WTC11 (cell line): ENCODE data around the gene TMEM187. TPM values are rescaled to one million over a fixed set of nuclear protein-coding genes. Genes with fewer than 3 reads are reported as not detected.

ENCODE experiments used
- ATAC-seq: fragments of 200-7000 bp; cut with Tn5 transposase; 2 replicates; pipeline ENCODE4 v1.10.0; 2021; ENCODE audit warnings: mild to moderate bottlenecking, moderate library complexity
- CTCF ChIA-PET: fragments of 300-600 bp; sonication (Branson Sonifier 250); formaldehyde crosslinking; loops from one replicate; lab custom pipeline; 2021; ENCODE audit warnings: antibody characterized with exemption; lab: Charles Lee
- POLR2A ChIA-PET: fragments of 350-600 bp; sonication (Branson Sonifier 250); formaldehyde crosslinking; loops from one replicate; lab custom pipeline; 2021; ENCODE audit warnings: antibody characterized with exemption; lab: Charles Lee
- DNase-seq: peaks from one replicate; pipeline ENCODE4 v3.0.0; 2021; ENCODE audit warnings: low spot score
- H3K27ac Mint-ChIP-seq: 2 replicates; pipeline ENCODE4 v1.8.0; 2021; ENCODE audit warnings: mixed read lengths
- H3K27me3 Mint-ChIP-seq: 2 replicates; pipeline ENCODE4 v1.8.0; 2021; ENCODE audit warnings: low read depth, mild to moderate bottlenecking, moderate library complexity, mixed read lengths
- H3K36me3 Mint-ChIP-seq: 2 replicates; pipeline ENCODE4 v1.8.0; 2021; ENCODE audit warnings: mixed read lengths
- H3K4me1 Mint-ChIP-seq: 2 replicates; pipeline ENCODE4 v1.8.0; 2022; ENCODE audit warnings: mixed read lengths
- H3K4me3 Mint-ChIP-seq: 2 replicates; pipeline ENCODE4 v1.8.0; 2021; ENCODE audit warnings: mild to moderate bottlenecking, moderate library complexity, mixed read lengths
- H3K9me3 Mint-ChIP-seq: 2 replicates; pipeline ENCODE4 v1.8.0; 2021; ENCODE audit warnings: mixed read lengths
- CREB1 ChIP-seq: sonication (generic); formaldehyde crosslinking; IDR thresholded peaks from 2 replicates; pipeline ENCODE4 v1.8.0; 2023; ENCODE audit warnings: mild to moderate bottlenecking, missing genetic modification reagents
- ETV6 ChIP-seq: sonication (generic); formaldehyde crosslinking; IDR thresholded peaks from 2 replicates; pipeline ENCODE4 v1.8.1; 2022; ENCODE audit warnings: mild to moderate bottlenecking, missing genetic modification reagents
- FOXK1 ChIP-seq: sonication (generic); formaldehyde crosslinking; IDR thresholded peaks from 2 replicates; pipeline ENCODE4 v1.8.0; 2022; ENCODE audit warnings: mild to moderate bottlenecking, moderate library complexity, missing genetic modification reagents
- NFATC4 ChIP-seq: fragments of 250-450 bp; sonication (Bioruptor Pico); IDR thresholded peaks from 2 replicates; pipeline ENCODE4 v1.9.0; 2021; ENCODE audit warnings: mild to moderate bottlenecking
- NFYB ChIP-seq: sonication (generic); formaldehyde crosslinking; conservative IDR thresholded peaks from 2 replicates; pipeline ENCODE4 v1.8.0; 2022; ENCODE audit warnings: low read depth, missing genetic modification reagents
- PRRX2 ChIP-seq: fragments of 250-450 bp; sonication (Bioruptor Pico); IDR thresholded peaks from 2 replicates; pipeline ENCODE4 v1.8.0; 2021; ENCODE audit warnings: mild to moderate bottlenecking
- SMAD3 ChIP-seq: sonication (generic); formaldehyde crosslinking; IDR thresholded peaks from 2 replicates; pipeline ENCODE4 v1.8.0; 2022; ENCODE audit warnings: missing genetic modification reagents, mild to moderate bottlenecking, borderline replicate concordance
- SP1 ChIP-seq: sonication (generic); formaldehyde crosslinking; conservative IDR thresholded peaks from 2 replicates; pipeline ENCODE4 v1.8.1; 2022; ENCODE audit warnings: missing genetic modification reagents
- TCF7 ChIP-seq: sonication (generic); formaldehyde crosslinking; IDR thresholded peaks from 2 replicates; pipeline ENCODE4 v1.8.0; 2022; ENCODE audit warnings: mild to moderate bottlenecking, low read depth, missing genetic modification reagents, moderate library complexity
- TEAD4 ChIP-seq: sonication (generic); formaldehyde crosslinking; IDR thresholded peaks from 2 replicates; pipeline ENCODE4 v1.8.0; 2022; ENCODE audit warnings: mild to moderate bottlenecking, missing genetic modification reagents
- ZBTB21 ChIP-seq: sonication (generic); formaldehyde crosslinking; IDR thresholded peaks from 2 replicates; pipeline ENCODE4 v1.8.1; 2023; ENCODE audit warnings: mild to moderate bottlenecking, missing genetic modification reagents, borderline replicate concordance
- ZNF317 ChIP-seq: sonication (generic); formaldehyde crosslinking; IDR thresholded peaks from 2 replicates; pipeline ENCODE4 v1.8.1; 2023; ENCODE audit warnings: low read depth, mild to moderate bottlenecking, moderate library complexity, missing genetic modification reagents, borderline replicate concordance
- ZNF512 ChIP-seq: sonication (generic); formaldehyde crosslinking; IDR thresholded peaks from 2 replicates; pipeline ENCODE4 v1.8.1; 2022; ENCODE audit warnings: missing genetic modification reagents, borderline replicate concordance
- ZNF671 ChIP-seq: fragments of 250-450 bp; sonication (Bioruptor Pico); IDR thresholded peaks from 2 replicates; pipeline ENCODE4 v1.8.0; 2021; ENCODE audit warnings: mild to moderate bottlenecking
- total RNA-seq: library from RNA; stranded (reverse); gene quantifications from 3 replicates; pipeline ENCODE4 v1.2.3, GENCODE V29; 2021
- TF ChIP-seq, protein P1 (sequence below): sonication (generic); formaldehyde crosslinking; IDR thresholded peaks from 2 replicates; pipeline ENCODE4 v1.8.0; 2022; ENCODE audit warnings: missing genetic modification reagents
- TF ChIP-seq, protein P2 (sequence below): fragments of 250-450 bp; sonication (Bioruptor Pico); IDR thresholded peaks from 2 replicates; pipeline ENCODE4 v2.1.2; 2022; ENCODE audit warnings: mild to moderate bottlenecking, moderate library complexity
- TF ChIP-seq, protein P3 (sequence below): sonication (generic); formaldehyde crosslinking; IDR thresholded peaks from 2 replicates; pipeline ENCODE4 v1.8.0; 2022; ENCODE audit warnings: mild to moderate bottlenecking, missing genetic modification reagents

The TMEM187 gene
- total RNA-seq, 1 experiment from 2014 or later: 8.4 TPM

GRCh38 chrX:154011376-154012335 lies 39.1 kb downstream of the TMEM187 start:
- Mint-ChIP-seq H3K4me1 (peaks cover 12% of the 10 kb centered on the region), H3K4me3 (no peak overlapping the region), H3K9me3 (no peaks in the 10 kb centered on the region), H3K27me3 (no peaks in the 10 kb centered on the region), H3K36me3 (peaks cover 5% of the 10 kb centered on the region), H3K27ac (no peak overlapping the region)
- TF ChIP-seq PRRX2 (CRISPR knock-in tag): no peak
- TF ChIP-seq ZNF671 (CRISPR knock-in tag): no peak
- no peak for TF ChIP-seq ZNF317 (CRISPR knock-in tag)
- no peak for TF ChIP-seq NFATC4
- TF ChIP-seq TCF7: no peak
- TF ChIP-seq TEAD4: no peak
- no peak for TF ChIP-seq ETV6 (CRISPR knock-in tag)
- TF ChIP-seq NFYB (CRISPR knock-in tag): no peak
- no peak for TF ChIP-seq FOXK1 (CRISPR knock-in tag)
- DNase-seq (no peak), ATAC-seq (no peak)
- POLR2A ChIA-PET: no interaction called here
- CTCF ChIA-PET: interaction anchor here (1.5 kb wide), 1 partner anchor 10 kb away, joined by 9 read pairs; no protein-coding TSS in a partner anchor

- CTCF ChIA-PET: interaction anchor here (0.6 to 2.3 kb wide), 9 partner anchors 8 to 81 kb away, joined by 3 to 14 read pairs (median 6); no protein-coding TSS in a partner anchor
- H3K4me3 Mint-ChIP-seq: no peak overlapping the region
- POLR2A ChIA-PET: interaction anchor here (0.9 kb wide), 1 partner anchor 40 kb away, joined by 4 read pairs; the partner anchor contains the start of gene TMEM187
- peaks cover 12% of the 10 kb centered on the region for H3K4me1 Mint-ChIP-seq
- H3K36me3 Mint-ChIP-seq: peaks cover 5% of the 10 kb centered on the region
- H3K27me3 Mint-ChIP-seq: no peaks in the 10 kb centered on the region
- H3K9me3 Mint-ChIP-seq: no peaks in the 10 kb centered on the region
- ATAC-seq (no peak), DNase-seq (no peak)
- no peak overlapping the region for H3K27ac Mint-ChIP-seq
- no peak for TF ChIP-seq ZBTB21 (CRISPR knock-in tag)
- TF ChIP-seq, protein P1, sequence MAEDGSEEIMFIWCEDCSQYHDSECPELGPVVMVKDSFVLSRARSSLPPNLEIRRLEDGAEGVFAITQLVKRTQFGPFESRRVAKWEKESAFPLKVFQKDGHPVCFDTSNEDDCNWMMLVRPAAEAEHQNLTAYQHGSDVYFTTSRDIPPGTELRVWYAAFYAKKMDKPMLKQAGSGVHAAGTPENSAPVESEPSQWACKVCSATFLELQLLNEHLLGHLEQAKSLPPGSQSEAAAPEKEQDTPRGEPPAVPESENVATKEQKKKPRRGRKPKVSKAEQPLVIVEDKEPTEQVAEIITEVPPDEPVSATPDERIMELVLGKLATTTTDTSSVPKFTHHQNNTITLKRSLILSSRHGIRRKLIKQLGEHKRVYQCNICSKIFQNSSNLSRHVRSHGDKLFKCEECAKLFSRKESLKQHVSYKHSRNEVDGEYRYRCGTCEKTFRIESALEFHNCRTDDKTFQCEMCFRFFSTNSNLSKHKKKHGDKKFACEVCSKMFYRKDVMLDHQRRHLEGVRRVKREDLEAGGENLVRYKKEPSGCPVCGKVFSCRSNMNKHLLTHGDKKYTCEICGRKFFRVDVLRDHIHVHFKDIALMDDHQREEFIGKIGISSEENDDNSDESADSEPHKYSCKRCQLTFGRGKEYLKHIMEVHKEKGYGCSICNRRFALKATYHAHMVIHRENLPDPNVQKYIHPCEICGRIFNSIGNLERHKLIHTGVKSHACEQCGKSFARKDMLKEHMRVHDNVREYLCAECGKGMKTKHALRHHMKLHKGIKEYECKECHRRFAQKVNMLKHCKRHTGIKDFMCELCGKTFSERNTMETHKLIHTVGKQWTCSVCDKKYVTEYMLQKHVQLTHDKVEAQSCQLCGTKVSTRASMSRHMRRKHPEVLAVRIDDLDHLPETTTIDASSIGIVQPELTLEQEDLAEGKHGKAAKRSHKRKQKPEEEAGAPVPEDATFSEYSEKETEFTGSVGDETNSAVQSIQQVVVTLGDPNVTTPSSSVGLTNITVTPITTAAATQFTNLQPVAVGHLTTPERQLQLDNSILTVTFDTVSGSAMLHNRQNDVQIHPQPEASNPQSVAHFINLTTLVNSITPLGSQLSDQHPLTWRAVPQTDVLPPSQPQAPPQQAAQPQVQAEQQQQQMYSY (CRISPR knock-in tag): no peak
- TF ChIP-seq, protein P2, sequence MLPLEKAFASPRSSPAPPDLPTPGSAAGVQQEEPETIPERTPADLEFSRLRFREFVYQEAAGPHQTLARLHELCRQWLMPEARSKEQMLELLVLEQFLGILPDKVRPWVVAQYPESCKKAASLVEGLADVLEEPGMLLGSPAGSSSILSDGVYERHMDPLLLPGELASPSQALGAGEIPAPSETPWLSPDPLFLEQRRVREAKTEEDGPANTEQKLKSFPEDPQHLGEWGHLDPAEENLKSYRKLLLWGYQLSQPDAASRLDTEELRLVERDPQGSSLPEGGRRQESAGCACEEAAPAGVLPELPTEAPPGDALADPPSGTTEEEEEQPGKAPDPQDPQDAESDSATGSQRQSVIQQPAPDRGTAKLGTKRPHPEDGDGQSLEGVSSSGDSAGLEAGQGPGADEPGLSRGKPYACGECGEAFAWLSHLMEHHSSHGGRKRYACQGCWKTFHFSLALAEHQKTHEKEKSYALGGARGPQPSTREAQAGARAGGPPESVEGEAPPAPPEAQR: no peak
- TF ChIP-seq NFYB (CRISPR knock-in tag): no peak
- TF ChIP-seq ZNF512: no peak
Observed at GRCh38 chrX:154012336-154012991, 39.9 kb downstream of the TMEM187 start.

- Mint-ChIP-seq H3K27ac (no peak overlapping the region), H3K4me3 (no peak overlapping the region), H3K36me3 (peaks cover 5% of the 10 kb centered on the region), H3K9me3 (no peaks in the 10 kb centered on the region), H3K4me1 (peaks cover 12% of the 10 kb centered on the region), H3K27me3 (no peaks in the 10 kb centered on the region)
- POLR2A ChIA-PET: interaction anchor here (0.9 kb wide), 1 partner anchor 40 kb away, joined by 4 read pairs; the partner anchor contains the start of gene TMEM187
- ATAC-seq (no peak), DNase-seq (no peak)
- CTCF ChIA-PET: interaction anchor here (1.0 to 2.3 kb wide), 16 partner anchors 9 to 88 kb away, joined by 3 to 14 read pairs (median 5); partner anchors contain the start of gene MECP2
- TF ChIP-seq TCF7 (no peak), CREB1 (CRISPR knock-in tag) (no peak), SMAD3 (CRISPR knock-in tag) (no peak), ZNF512 (no peak), SP1 (CRISPR knock-in tag) (no peak), ZNF671 (CRISPR knock-in tag) (no peak)
- TF ChIP-seq, protein P3, sequence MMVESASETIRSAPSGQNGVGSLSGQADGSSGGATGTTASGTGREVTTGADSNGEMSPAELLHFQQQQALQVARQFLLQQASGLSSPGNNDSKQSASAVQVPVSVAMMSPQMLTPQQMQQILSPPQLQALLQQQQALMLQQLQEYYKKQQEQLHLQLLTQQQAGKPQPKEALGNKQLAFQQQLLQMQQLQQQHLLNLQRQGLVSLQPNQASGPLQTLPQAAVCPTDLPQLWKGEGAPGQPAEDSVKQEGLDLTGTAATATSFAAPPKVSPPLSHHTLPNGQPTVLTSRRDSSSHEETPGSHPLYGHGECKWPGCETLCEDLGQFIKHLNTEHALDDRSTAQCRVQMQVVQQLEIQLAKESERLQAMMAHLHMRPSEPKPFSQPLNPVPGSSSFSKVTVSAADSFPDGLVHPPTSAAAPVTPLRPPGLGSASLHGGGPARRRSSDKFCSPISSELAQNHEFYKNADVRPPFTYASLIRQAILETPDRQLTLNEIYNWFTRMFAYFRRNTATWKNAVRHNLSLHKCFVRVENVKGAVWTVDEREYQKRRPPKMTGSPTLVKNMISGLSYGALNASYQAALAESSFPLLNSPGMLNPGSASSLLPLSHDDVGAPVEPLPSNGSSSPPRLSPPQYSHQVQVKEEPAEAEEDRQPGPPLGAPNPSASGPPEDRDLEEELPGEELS (CRISPR knock-in tag): no peak
Observed at GRCh38 chrX:154013001-154013421, 40.5 kb downstream of the TMEM187 start.
